HepG2 (cell line): ENCODE results near the gene DBNDD2. TPM values are rescaled to one million over a fixed set of nuclear protein-coding genes. Genes with fewer than 3 reads are reported as not detected.

Experiments
- BCL6 ChIP-seq: IDR thresholded peaks from 2 replicates; pipeline ENCODE4 v1.6.1; 2016; ENCODE audit warnings: missing genetic modification reagents, missing compliant biosample characterization
- CAMTA2 ChIP-seq: sonication (generic); formaldehyde crosslinking; IDR thresholded peaks from 2 replicates; pipeline ENCODE4 v1.4.0; 2020; ENCODE audit warnings: mild to moderate bottlenecking, missing genetic modification reagents, borderline replicate concordance
- CSRNP2 ChIP-seq: sonication (generic); formaldehyde crosslinking; conservative IDR thresholded peaks from 2 replicates; pipeline ENCODE4 v1.8.0; 2022; ENCODE audit warnings: low read depth, missing genetic modification reagents
- DNMT3B ChIP-seq: conservative IDR thresholded peaks from 2 replicates; pipeline ENCODE4 v1.6.1; 2016; ENCODE audit warnings: missing biosample characterization, control low read depth
- HOXA9 ChIP-seq: sonication (generic); formaldehyde crosslinking; IDR thresholded peaks from 2 replicates; pipeline ENCODE4 v1.8.1; 2022; ENCODE audit warnings: missing genetic modification reagents, mild to moderate bottlenecking, moderate library complexity, borderline replicate concordance
- KDM5A ChIP-seq: fragments of 200-600 bp; sonication (generic); IDR thresholded peaks from 2 replicates; pipeline ENCODE4 v1.7.0; 2018; ENCODE audit warnings: antibody characterized with exemption, mild to moderate bottlenecking, low read length, borderline replicate concordance
- KDM5B ChIP-seq: sonication (generic); formaldehyde crosslinking; IDR thresholded peaks from 2 replicates; pipeline ENCODE4 v1.4.0; 2020; ENCODE audit warnings: missing genetic modification reagents, mild to moderate bottlenecking, borderline replicate concordance
- KMT2B ChIP-seq: IDR thresholded peaks from 2 replicates; pipeline ENCODE4 v1.6.1; 2016; ENCODE audit warnings: missing genetic modification reagents, missing compliant biosample characterization
- PCBP1 ChIP-seq: fragments of 200-400 bp; formaldehyde crosslinking; IDR thresholded peaks from 2 replicates; pipeline ENCODE4 v1.6.1; 2017; ENCODE audit warnings: mild to moderate bottlenecking, low read depth, low read length, borderline replicate concordance
- SKI ChIP-seq: fragments of 450-650 bp; IDR thresholded peaks from one replicate; pipeline ENCODE4 v1.6.1; 2018; ENCODE audit warnings: mild to moderate bottlenecking; ENCODE audit not compliant: partially characterized antibody
- XRCC5 ChIP-seq: fragments of 200-400 bp; formaldehyde crosslinking; optimal IDR thresholded peaks from 2 replicates; pipeline ENCODE3; 2017; ENCODE audit warnings: mild to moderate bottlenecking, low read length
- ZSCAN12 ChIP-seq: sonication (generic); formaldehyde crosslinking; IDR thresholded peaks from 2 replicates; pipeline ENCODE4 v1.9.0; 2021; ENCODE audit warnings: mild to moderate bottlenecking, missing genetic modification reagents
- polyA plus RNA-seq, 8 experiments: library from polyadenylated mRNA; depleted of rRNA in 3 of 8; stranded (reverse) in 7 of 8; unstranded in 1 of 8; fragments of >200 nt; fragmentation: Illumina TruSeq in 4 of 8; extraction: Trizol in 4 of 8; gene quantifications; 2 replicates each; pipeline versions ENCODE4 v1.2.1 to v1.2.3, GENCODE V29; 2011 to 2016; ENCODE audit warnings: low read depth in 4 of 8, missing spikeins in 1 of 8, mixed read lengths in 1 of 8; ENCODE audit not compliant: insufficient read depth in 1 of 8
- total RNA-seq, 5 experiments: library from RNA; depleted of rRNA; stranded (reverse); fragments of >200 nt; fragmentation: Illumina TruSeq; extraction: Trizol; gene quantifications; 2 replicates each; pipeline ENCODE4 v1.2.3, GENCODE V29; 2016; ENCODE audit warnings: low read depth in 1 of 5
- TF ChIP-seq, protein P1 (sequence below): sonication (generic); formaldehyde crosslinking; IDR thresholded peaks from 2 replicates; pipeline ENCODE4 v1.4.0; 2020; ENCODE audit warnings: missing genetic modification reagents
- TF ChIP-seq, protein P2 (sequence below): sonication (generic); formaldehyde crosslinking; IDR thresholded peaks from 2 replicates; pipeline ENCODE4 v1.4.0; 2020; ENCODE audit warnings: missing genetic modification reagents, borderline replicate concordance
- TF ChIP-seq, protein P3 (sequence below): sonication (generic); formaldehyde crosslinking; IDR thresholded peaks from 2 replicates; pipeline ENCODE4 v1.9.0; 2022; ENCODE audit warnings: low read depth, missing genetic modification reagents

DBNDD2 gene
- total and polyA plus RNA-seq, 2 of the 13 experiments (the other 11 are each of a cell fraction or from before 2014, with no cell fraction given), result 16.7 to 47.6 TPM

GRCh38 chr20:45415822-45416637, 7.9 kb downstream of the DBNDD2 start, which contains the start of gene PIGT (continued):
- TF ChIP-seq KDM5A, result peak; percentile 98
- peak; percentile 47 for TF ChIP-seq BCL6 (CRISPR knock-in tag)
- peak; percentile 97 for TF ChIP-seq KDM5B (CRISPR knock-in tag)
- TF ChIP-seq CAMTA2 (CRISPR knock-in tag), result no peak
- TF ChIP-seq, protein P1, sequence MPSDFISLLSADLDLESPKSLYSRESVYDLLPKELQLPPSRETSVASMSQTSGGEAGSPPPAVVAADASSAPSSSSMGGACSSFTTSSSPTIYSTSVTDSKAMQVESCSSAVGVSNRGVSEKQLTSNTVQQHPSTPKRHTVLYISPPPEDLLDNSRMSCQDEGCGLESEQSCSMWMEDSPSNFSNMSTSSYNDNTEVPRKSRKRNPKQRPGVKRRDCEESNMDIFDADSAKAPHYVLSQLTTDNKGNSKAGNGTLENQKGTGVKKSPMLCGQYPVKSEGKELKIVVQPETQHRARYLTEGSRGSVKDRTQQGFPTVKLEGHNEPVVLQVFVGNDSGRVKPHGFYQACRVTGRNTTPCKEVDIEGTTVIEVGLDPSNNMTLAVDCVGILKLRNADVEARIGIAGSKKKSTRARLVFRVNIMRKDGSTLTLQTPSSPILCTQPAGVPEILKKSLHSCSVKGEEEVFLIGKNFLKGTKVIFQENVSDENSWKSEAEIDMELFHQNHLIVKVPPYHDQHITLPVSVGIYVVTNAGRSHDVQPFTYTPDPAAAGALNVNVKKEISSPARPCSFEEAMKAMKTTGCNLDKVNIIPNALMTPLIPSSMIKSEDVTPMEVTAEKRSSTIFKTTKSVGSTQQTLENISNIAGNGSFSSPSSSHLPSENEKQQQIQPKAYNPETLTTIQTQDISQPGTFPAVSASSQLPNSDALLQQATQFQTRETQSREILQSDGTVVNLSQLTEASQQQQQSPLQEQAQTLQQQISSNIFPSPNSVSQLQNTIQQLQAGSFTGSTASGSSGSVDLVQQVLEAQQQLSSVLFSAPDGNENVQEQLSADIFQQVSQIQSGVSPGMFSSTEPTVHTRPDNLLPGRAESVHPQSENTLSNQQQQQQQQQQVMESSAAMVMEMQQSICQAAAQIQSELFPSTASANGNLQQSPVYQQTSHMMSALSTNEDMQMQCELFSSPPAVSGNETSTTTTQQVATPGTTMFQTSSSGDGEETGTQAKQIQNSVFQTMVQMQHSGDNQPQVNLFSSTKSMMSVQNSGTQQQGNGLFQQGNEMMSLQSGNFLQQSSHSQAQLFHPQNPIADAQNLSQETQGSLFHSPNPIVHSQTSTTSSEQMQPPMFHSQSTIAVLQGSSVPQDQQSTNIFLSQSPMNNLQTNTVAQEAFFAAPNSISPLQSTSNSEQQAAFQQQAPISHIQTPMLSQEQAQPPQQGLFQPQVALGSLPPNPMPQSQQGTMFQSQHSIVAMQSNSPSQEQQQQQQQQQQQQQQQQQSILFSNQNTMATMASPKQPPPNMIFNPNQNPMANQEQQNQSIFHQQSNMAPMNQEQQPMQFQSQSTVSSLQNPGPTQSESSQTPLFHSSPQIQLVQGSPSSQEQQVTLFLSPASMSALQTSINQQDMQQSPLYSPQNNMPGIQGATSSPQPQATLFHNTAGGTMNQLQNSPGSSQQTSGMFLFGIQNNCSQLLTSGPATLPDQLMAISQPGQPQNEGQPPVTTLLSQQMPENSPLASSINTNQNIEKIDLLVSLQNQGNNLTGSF (CRISPR knock-in tag), result peak; percentile 85
- TF ChIP-seq XRCC5, result peak; percentile 75
- TF ChIP-seq KMT2B (CRISPR knock-in tag), result peak; percentile 94
- peak; percentile 98 for TF ChIP-seq PCBP1
- no peak for TF ChIP-seq ZSCAN12 (CRISPR knock-in tag)
- TF ChIP-seq, protein P2, sequence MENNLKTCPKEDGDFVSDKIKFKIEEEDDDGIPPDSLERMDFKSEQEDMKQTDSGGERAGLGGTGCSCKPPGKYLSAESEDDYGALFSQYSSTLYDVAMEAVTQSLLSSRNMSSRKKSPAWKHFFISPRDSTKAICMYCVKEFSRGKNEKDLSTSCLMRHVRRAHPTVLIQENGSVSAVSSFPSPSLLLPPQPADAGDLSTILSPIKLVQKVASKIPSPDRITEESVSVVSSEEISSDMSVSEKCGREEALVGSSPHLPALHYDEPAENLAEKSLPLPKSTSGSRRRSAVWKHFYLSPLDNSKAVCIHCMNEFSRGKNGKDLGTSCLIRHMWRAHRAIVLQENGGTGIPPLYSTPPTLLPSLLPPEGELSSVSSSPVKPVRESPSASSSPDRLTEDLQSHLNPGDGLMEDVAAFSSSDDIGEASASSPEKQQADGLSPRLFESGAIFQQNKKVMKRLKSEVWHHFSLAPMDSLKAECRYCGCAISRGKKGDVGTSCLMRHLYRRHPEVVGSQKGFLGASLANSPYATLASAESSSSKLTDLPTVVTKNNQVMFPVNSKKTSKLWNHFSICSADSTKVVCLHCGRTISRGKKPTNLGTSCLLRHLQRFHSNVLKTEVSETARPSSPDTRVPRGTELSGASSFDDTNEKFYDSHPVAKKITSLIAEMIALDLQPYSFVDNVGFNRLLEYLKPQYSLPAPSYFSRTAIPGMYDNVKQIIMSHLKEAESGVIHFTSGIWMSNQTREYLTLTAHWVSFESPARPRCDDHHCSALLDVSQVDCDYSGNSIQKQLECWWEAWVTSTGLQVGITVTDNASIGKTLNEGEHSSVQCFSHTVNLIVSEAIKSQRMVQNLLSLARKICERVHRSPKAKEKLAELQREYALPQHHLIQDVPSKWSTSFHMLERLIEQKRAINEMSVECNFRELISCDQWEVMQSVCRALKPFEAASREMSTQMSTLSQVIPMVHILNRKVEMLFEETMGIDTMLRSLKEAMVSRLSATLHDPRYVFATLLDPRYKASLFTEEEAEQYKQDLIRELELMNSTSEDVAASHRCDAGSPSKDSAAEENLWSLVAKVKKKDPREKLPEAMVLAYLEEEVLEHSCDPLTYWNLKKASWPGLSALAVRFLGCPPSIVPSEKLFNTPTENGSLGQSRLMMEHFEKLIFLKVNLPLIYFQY (CRISPR knock-in tag), result 0 out of 2 replicates have a peak, but pooled peaks have one; percentile 59
- peak; percentile 86; the same call in 1 of the 2 replicates for TF ChIP-seq HOXA9 (CRISPR knock-in tag)
- TF ChIP-seq, protein P3, sequence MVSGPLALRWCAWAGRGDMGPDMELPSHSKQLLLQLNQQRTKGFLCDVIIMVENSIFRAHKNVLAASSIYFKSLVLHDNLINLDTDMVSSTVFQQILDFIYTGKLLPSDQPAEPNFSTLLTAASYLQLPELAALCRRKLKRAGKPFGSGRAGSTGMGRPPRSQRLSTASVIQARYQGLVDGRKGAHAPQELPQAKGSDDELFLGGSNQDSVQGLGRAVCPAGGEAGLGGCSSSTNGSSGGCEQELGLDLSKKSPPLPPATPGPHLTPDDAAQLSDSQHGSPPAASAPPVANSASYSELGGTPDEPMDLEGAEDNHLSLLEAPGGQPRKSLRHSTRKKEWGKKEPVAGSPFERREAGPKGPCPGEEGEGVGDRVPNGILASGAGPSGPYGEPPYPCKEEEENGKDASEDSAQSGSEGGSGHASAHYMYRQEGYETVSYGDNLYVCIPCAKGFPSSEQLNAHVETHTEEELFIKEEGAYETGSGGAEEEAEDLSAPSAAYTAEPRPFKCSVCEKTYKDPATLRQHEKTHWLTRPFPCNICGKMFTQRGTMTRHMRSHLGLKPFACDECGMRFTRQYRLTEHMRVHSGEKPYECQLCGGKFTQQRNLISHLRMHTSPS (CRISPR knock-in tag), result no peak; the same call in 1 of the 2 replicates
- TF ChIP-seq CSRNP2 (CRISPR knock-in tag), result no peak
- TF ChIP-seq DNMT3B (CRISPR knock-in tag), result peak; percentile 24; the same call in 1 of the 2 replicates
- TF ChIP-seq SKI, result no peak
